Measurements from ENCODE around the gene EXOSC7. TPM values are rescaled to one million over a fixed set of nuclear protein-coding genes. Genes with fewer than 3 reads are reported as not detected.
"Not testable (repeated sequence)": the region's sequence is repeated elsewhere in the genome, so short reads cannot be mapped to it uniquely, and the experiment has no call there.

The EXOSC7 gene
- total RNA-seq, 4 donors from 2014 or later = 33.1 to 57.5 (median 56.3) TPM

DNA sequence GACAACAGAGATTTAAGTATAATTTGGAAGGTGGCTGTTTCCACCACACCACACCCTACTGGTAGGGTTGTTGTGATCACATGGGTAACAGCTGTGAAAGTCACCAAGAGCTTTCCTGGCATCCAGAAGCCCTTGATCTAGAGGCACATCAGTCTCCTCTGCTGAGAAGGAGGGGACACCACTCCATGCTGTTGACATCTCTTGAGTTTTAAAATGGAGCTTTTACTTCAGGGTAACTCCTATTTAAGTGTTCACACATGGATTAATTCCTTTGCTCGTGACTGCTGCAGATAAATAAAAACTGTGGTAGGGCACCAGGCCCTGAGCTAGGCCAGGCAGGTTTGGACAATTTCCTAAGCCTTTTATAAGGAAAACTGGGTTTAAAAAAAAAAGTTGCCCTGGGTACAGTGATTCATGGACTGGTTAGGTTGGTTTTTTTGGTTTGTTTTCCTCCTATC lies 7.5 kb downstream of the EXOSC7 start:
- peak; percentile 34 to 68 for DNase-seq

GRCh38 chr3:44984335-44984734 lies 8.3 kb downstream of the EXOSC7 start:
- TF ChIP-seq CTCF (IDR thresholded peaks at IDR 0.05) (no peak), POLR2A (IDR thresholded peaks at IDR 0.05) (no peak)
- H3K9me3 ChIP-seq = no peaks in the 10 kb centered on the region
- no peak overlapping the region for H3K4me3 ChIP-seq (replicated peaks in 1 of 3)
- DNase-seq = peak; percentile 67
- peak overlapping the region in 2 of 3 donors; percentile 83 to 88 for H3K27ac ChIP-seq
- H3K4me1 ChIP-seq = peaks cover 43 to 84% of the 10 kb centered on the region in 2 donors
- no peaks in the 10 kb centered on the region for H3K36me3 ChIP-seq
- intact Hi-C loops (cut with DNase I) = loop anchor here (10.0 kb wide), 1 partner anchor 50 kb away; no protein-coding TSS in a partner anchor
- WGBS, 2 donors = 46 to 56% methylated on average over 2 of the region's 2 CpGs
- no peaks in the 10 kb centered on the region for H3K27me3 ChIP-seq

More for the DNA sequence above, 7.5 kb downstream of the EXOSC7 start:
- no peaks in the 10 kb centered on the region for H3K27me3 ChIP-seq
- H3K4me1 ChIP-seq = peaks cover 43 to 90% of the 10 kb centered on the region in 2 donors
- H3K9me3 ChIP-seq = no peaks in the 10 kb centered on the region
- no peak for TF ChIP-seq POLR2A (IDR thresholded peaks at IDR 0.05)
- no peak for TF ChIP-seq CTCF (IDR thresholded peaks at IDR 0.05)
- no peaks in the 10 kb centered on the region for H3K36me3 ChIP-seq
- peak overlapping the region; percentile 77 to 88 (median 83) for H3K27ac ChIP-seq
- H3K4me3 ChIP-seq (replicated peaks in 1 of 3) = no peak overlapping the region
- 19 to 43% methylated on average over 1 of the region's 1 CpG for WGBS, 2 donors
- intact Hi-C loops (cut with DNase I) = loop anchor here (10.0 kb wide), 1 partner anchor 49 kb away; no protein-coding TSS in a partner anchor

GRCh38 chr3:44986330-44986729 lies 10.3 kb downstream of the EXOSC7 start:
- not testable (repeated sequence) for H3K9me3 ChIP-seq; DNase-seq; H3K36me3 ChIP-seq; H3K27me3 ChIP-seq; H3K4me3 ChIP-seq (replicated peaks in 1 of 3); H3K27ac ChIP-seq
- intact Hi-C loops (cut with DNase I) = loop anchor here (10.0 kb wide), 1 partner anchor 52 kb away; no protein-coding TSS in a partner anchor
- WGBS, 2 donors = 98% methylated on average over 8 to 13 of the region's 14 CpGs
- H3K4me1 ChIP-seq = peaks cover 43 to 64% of the 10 kb centered on the region in 2 donors

GRCh38 chr3:44987332-44987731 lies 11.3 kb downstream of the EXOSC7 start:
- intact Hi-C loops (cut with DNase I) = loop anchor here (10.0 kb wide), 1 partner anchor 53 kb away; no protein-coding TSS in a partner anchor
- no peak overlapping the region for H3K4me3 ChIP-seq (replicated peaks in 1 of 3)
- DNase-seq = peak; percentile 52 to 57
- TF ChIP-seq CTCF (IDR thresholded peaks at IDR 0.05) (no peak), POLR2A (IDR thresholded peaks at IDR 0.05) (no peak)
- H3K4me1 ChIP-seq = peaks cover 42 to 57% of the 10 kb centered on the region in 2 donors
- H3K36me3 ChIP-seq = no peaks in the 10 kb centered on the region
- H3K9me3 ChIP-seq = no peaks in the 10 kb centered on the region
- 87 to 91% methylated on average over 6 of the region's 6 CpGs for WGBS, 2 donors
- H3K27me3 ChIP-seq = no peaks in the 10 kb centered on the region
- peak overlapping the region in 1 of 3 donors; percentile 12 for H3K27ac ChIP-seq

- no peaks in the 10 kb centered on the region for H3K9me3 ChIP-seq
- no peaks in the 10 kb centered on the region for H3K36me3 ChIP-seq
- WGBS, 2 donors = 87 to 94% methylated on average over 2 of the region's 2 CpGs
- H3K4me3 ChIP-seq (replicated peaks in 1 of 3) = no peak overlapping the region
- H3K27me3 ChIP-seq = no peaks in the 10 kb centered on the region
- TF ChIP-seq POLR2A (IDR thresholded peaks at IDR 0.05) (no peak), CTCF (IDR thresholded peaks at IDR 0.05) (peak in 5 of 6 experiments; percentile 28 to 53 (median 35))
- no peak for DNase-seq
- no peak overlapping the region for H3K27ac ChIP-seq
- intact Hi-C loops (cut with DNase I) = loop anchor here (10.0 kb wide), 1 partner anchor 53 kb away; no protein-coding TSS in a partner anchor
- H3K4me1 ChIP-seq = peaks cover 36 to 53% of the 10 kb centered on the region in 2 donors
Observed at GRCh38 chr3:44988073-44988472, 12.0 kb downstream of the EXOSC7 start.

All from thyroid gland (tissue), 4 donors.